ENCODE results near the gene MT1A. TPM values are rescaled to one million over a fixed set of nuclear protein-coding genes. Genes with fewer than 3 reads are reported as not detected.
"Not testable (repeated sequence)": the region's sequence is repeated elsewhere in the genome, so short reads cannot be mapped to it uniquely, and the experiment has no call there.

MT1A gene
- total and polyA plus RNA-seq, 2 donors (not counting 3 experiments of a cell fraction or from before 2014, with no cell fraction given) = 6.5 to 8.4 TPM

- TF ChIP-seq POLR2AphosphoS5 (IDR thresholded peaks at IDR 0.05; ENCODE audit: insufficient read depth, low read depth, low read length) = no peak
- TF ChIP-seq EZH2 (IDR thresholded peaks at IDR 0.05; ENCODE audit: borderline replicate concordance, low read depth, low read length, severe bottlenecking) = no peak
- no peak for TF ChIP-seq FOS (IDR thresholded peaks at IDR 0.05; ENCODE audit: borderline replicate concordance, insufficient read depth, low read length)
- DNase-seq (ENCODE audit: low read depth, low spot score) (no peak), FAIRE-seq (no peak)
- Histone ChIP-seq H3K9me3 (replicated peaks; ENCODE audit: control insufficient read depth, insufficient read depth, low read length) (no peaks in the 10 kb centered on the region), H3K9me1 (replicated peaks; ENCODE audit: control insufficient read depth, extremely low read depth, insufficient read depth, low read length) (no peaks in the 10 kb centered on the region), H3K27me3 (ENCODE audit: control insufficient read depth in 2 of 2, insufficient read depth in 2 of 2, low read length in 2 of 2) (no peaks in the 10 kb centered on the region), H3K4me3 (replicated peaks in 1 of 3; ENCODE audit: insufficient read depth in 1 of 3, low read depth in 1 of 3, low read length in 3 of 3) (no peak overlapping the region), H3K9ac (replicated peaks; ENCODE audit: extremely low read depth, insufficient read depth, low read length) (no peak overlapping the region), H4K20me1 (replicated peaks; ENCODE audit: control insufficient read depth, extremely low read depth, insufficient read depth, low read length) (no peaks in the 10 kb centered on the region), H2AFZ (ENCODE audit: low read depth, low read length) (no peak overlapping the region), H3K4me2 (ENCODE audit: insufficient read depth, low read length) (no peak overlapping the region), H3K4me1 (ENCODE audit: control insufficient read depth, extremely low read depth, insufficient read depth, low read length) (peaks cover 29% of the 10 kb centered on the region), H3K36me3 (ENCODE audit: control insufficient read depth in 2 of 2, extremely low read depth in 1 of 2, insufficient read depth in 2 of 2, low read length in 2 of 2) (no peaks in the 10 kb centered on the region), H3K27ac (ENCODE audit: insufficient read depth, low read depth, low read length) (no peak overlapping the region), H3K79me2 (ENCODE audit: control insufficient read depth, insufficient read depth, low read length) (peaks cover 2% of the 10 kb centered on the region)
- dilution Hi-C loops (cut with MboI; ENCODE audit: extremely low pct_ligation_motif_present, low sequenced_read_pairs) = no loop called here
- ChIA-PET POLR2A (no interaction called here), CTCF (interaction anchor here (0.9 kb wide), 1 partner anchor 10 kb away, joined by 3 read pairs; no protein-coding TSS in a partner anchor)
- intact Hi-C loops (cut with micrococcal nuclease) = no loop called here
- BruUV-seq (replicated peaks) = no TSS peak
These were observed 18.0 kb upstream of the MT1A start for GRCh38 chr16:56620339-56620897.

- H3K9ac ChIP-seq (replicated peaks; ENCODE audit: extremely low read depth, insufficient read depth, low read length); H3K27ac ChIP-seq (ENCODE audit: insufficient read depth, low read depth, low read length); H3K9me1 ChIP-seq (replicated peaks; ENCODE audit: control insufficient read depth, extremely low read depth, insufficient read depth, low read length); BruUV-seq (replicated peaks); H3K36me3 ChIP-seq (ENCODE audit: control insufficient read depth in 2 of 2, extremely low read depth in 1 of 2, insufficient read depth in 2 of 2, low read length in 2 of 2); H3K4me3 ChIP-seq (replicated peaks in 1 of 3; ENCODE audit: insufficient read depth in 1 of 3, low read depth in 1 of 3, low read length in 3 of 3); POLR2A ChIA-PET; intact Hi-C loops (cut with micrococcal nuclease); FAIRE-seq; H3K4me2 ChIP-seq (ENCODE audit: insufficient read depth, low read length); dilution Hi-C loops (cut with MboI; ENCODE audit: extremely low pct_ligation_motif_present, low sequenced_read_pairs); H2AFZ ChIP-seq (ENCODE audit: low read depth, low read length); H3K9me3 ChIP-seq (replicated peaks; ENCODE audit: control insufficient read depth, insufficient read depth, low read length); H3K27me3 ChIP-seq (ENCODE audit: control insufficient read depth in 2 of 2, insufficient read depth in 2 of 2, low read length in 2 of 2); DNase-seq (ENCODE audit: low read depth, low spot score); H4K20me1 ChIP-seq (replicated peaks; ENCODE audit: control insufficient read depth, extremely low read depth, insufficient read depth, low read length): not testable (repeated sequence)
- H3K79me2 ChIP-seq (ENCODE audit: control insufficient read depth, insufficient read depth, low read length) = peaks cover 12% of the 10 kb centered on the region
- CTCF ChIA-PET = interaction anchor here (2.3 to 3.2 kb wide), 2 partner anchors 18 to 21 kb away, joined by 8 to 13 read pairs; no protein-coding TSS in a partner anchor
- peaks cover 24% of the 10 kb centered on the region for H3K4me1 ChIP-seq (ENCODE audit: control insufficient read depth, extremely low read depth, insufficient read depth, low read length)
These were observed 16.6 kb upstream of the MT1A start for GRCh38 chr16:56621665-56622445.

- DNase-seq (ENCODE audit: low read depth, low spot score); dilution Hi-C loops (cut with MboI; ENCODE audit: extremely low pct_ligation_motif_present, low sequenced_read_pairs); H3K9me3 ChIP-seq (replicated peaks; ENCODE audit: control insufficient read depth, insufficient read depth, low read length); H3K4me2 ChIP-seq (ENCODE audit: insufficient read depth, low read length); BruUV-seq (replicated peaks); intact Hi-C loops (cut with micrococcal nuclease); H3K27me3 ChIP-seq (ENCODE audit: control insufficient read depth in 2 of 2, insufficient read depth in 2 of 2, low read length in 2 of 2); H2AFZ ChIP-seq (ENCODE audit: low read depth, low read length); FAIRE-seq; POLR2A ChIA-PET; H3K4me3 ChIP-seq (replicated peaks in 1 of 3; ENCODE audit: insufficient read depth in 1 of 3, low read depth in 1 of 3, low read length in 3 of 3); H4K20me1 ChIP-seq (replicated peaks; ENCODE audit: control insufficient read depth, extremely low read depth, insufficient read depth, low read length); H3K27ac ChIP-seq (ENCODE audit: insufficient read depth, low read depth, low read length); H3K9me1 ChIP-seq (replicated peaks; ENCODE audit: control insufficient read depth, extremely low read depth, insufficient read depth, low read length); H3K9ac ChIP-seq (replicated peaks; ENCODE audit: extremely low read depth, insufficient read depth, low read length); H3K36me3 ChIP-seq (ENCODE audit: control insufficient read depth in 2 of 2, extremely low read depth in 1 of 2, insufficient read depth in 2 of 2, low read length in 2 of 2): not testable (repeated sequence)
- CTCF ChIA-PET = interaction anchor here (1.0 to 3.2 kb wide), 7 partner anchors 11 to 109 kb away, joined by 3 to 13 read pairs (median 5); partner anchors contain the start of gene MT1A
- peaks cover 18% of the 10 kb centered on the region for H3K4me1 ChIP-seq (ENCODE audit: control insufficient read depth, extremely low read depth, insufficient read depth, low read length)
- peaks cover 12% of the 10 kb centered on the region for H3K79me2 ChIP-seq (ENCODE audit: control insufficient read depth, insufficient read depth, low read length)
These were observed 15.3 kb upstream of the MT1A start for GRCh38 chr16:56623184-56623583.
